ENCODE measurements around the gene CAPN12. TPM values are rescaled to one million over a fixed set of nuclear protein-coding genes. Genes with fewer than 3 reads are reported as not detected.
A peak's percentile ranks its signal among the peaks of the same experiment; 100 is the strongest.

Gene CAPN12
- total and polyA plus RNA-seq, 2 experiments from 2014 or later = 1.3 to 10.9 TPM

DNA sequence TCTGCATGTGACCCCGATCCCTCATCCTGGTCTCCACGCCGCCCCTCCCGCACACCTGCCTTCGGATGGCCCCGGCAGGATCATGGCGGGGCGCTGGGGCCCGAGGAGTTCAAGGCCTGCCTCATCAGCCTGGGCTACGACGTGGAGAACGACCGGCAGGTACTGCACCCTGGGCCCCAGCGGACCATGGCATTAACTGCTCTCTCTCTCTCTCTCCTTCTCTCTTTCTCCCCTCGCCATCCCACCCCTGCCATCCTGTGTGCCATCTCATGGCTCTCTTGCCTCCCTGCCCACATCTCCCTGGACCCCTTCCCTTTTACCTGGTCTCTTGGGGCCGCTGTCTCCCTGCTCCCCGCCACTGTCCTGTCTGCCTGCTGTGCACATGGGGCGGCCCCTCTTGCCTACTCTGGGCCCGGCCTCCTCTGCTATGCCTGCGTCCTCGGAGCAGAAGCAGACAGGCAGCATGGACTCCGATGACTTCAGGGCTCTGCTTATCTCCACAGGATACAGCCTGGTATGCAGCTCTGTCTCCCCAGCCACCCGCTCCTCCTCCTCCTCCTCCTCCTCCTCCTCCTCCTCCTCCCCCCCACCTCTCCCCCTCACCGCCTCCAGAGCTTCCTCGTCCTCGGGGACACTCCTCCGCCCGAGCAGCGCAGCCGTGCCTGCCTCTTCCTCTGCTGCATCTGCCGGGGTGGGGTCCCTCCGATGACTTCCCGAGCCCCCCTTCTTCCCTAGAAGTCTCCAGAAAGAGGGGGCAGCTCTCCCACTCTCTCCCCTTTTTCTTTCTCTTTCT is 16.2 kb downstream of the CAPN12 start:
- H3K4me1 ChIP-seq (ENCODE audit: low read depth) = no peaks in the 10 kb centered on the region
- H3K9me3 ChIP-seq (ENCODE audit: low read depth) = no peaks in the 10 kb centered on the region
- H3K27me3 ChIP-seq = no peaks in the 10 kb centered on the region
- DNase-seq (ENCODE audit: low read depth in 1 of 2, low spot score in 1 of 2) = peak in 1 of 2 donors; percentile 92
- no peak for TF ChIP-seq CTCF (IDR thresholded peaks at IDR 0.05; ENCODE audit: low read depth, low read length)
- peak overlapping the region; percentile 64 for H3K27ac ChIP-seq
- peaks cover 41% of the 10 kb centered on the region for H3K36me3 ChIP-seq
- no peak overlapping the region for H3K4me3 ChIP-seq

- H3K36me3 ChIP-seq = peaks cover 41% of the 10 kb centered on the region
Observed at GRCh38 chr19:38727306-38727867, 16.9 kb downstream of the CAPN12 start.

DNA sequence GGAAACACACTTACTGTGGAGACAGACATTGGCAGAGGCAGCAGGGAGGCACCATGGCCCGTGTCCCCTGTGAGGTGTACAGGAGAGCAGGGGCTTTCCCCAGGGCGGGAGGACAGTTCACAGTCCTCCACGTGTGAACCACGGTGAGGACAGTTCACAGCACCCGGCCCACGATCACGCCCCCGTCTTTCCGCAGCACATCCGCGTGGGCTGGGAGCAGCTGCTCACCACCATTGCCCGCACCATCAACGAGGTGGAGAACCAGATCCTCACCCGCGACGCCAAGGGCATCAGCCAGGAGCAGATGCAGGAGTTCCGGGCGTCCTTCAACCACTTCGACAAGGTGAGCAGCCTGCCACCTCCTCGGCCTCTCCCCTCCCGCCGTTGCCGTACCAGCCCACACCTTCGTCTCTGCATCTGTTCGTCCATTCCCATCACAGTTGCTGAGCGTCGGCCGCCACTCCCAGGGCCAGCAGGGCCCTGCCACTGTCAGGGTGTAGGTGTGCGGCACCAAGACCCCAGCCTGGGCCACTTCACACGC is 17.4 kb downstream of the CAPN12 start:
- H3K27ac ChIP-seq = peak overlapping the region; percentile 51
- no peak overlapping the region for H3K4me3 ChIP-seq
- no peaks in the 10 kb centered on the region for H3K9me3 ChIP-seq (ENCODE audit: low read depth)
- H3K36me3 ChIP-seq = peaks cover 41% of the 10 kb centered on the region
- no peaks in the 10 kb centered on the region for H3K27me3 ChIP-seq
- DNase-seq (ENCODE audit: low read depth in 1 of 2, low spot score in 1 of 2) = no peak
- H3K4me1 ChIP-seq (ENCODE audit: low read depth) = peaks cover 6% of the 10 kb centered on the region
- TF ChIP-seq CTCF (IDR thresholded peaks at IDR 0.05; ENCODE audit: low read depth, low read length) = no peak

More at GRCh38 chr19:38727306-38727867, 16.9 kb downstream of the CAPN12 start:
- H3K27ac ChIP-seq = peak overlapping the region; percentile 39
- no peaks in the 10 kb centered on the region for H3K9me3 ChIP-seq (ENCODE audit: low read depth)
- no peak overlapping the region for H3K4me3 ChIP-seq
- H3K27me3 ChIP-seq = no peaks in the 10 kb centered on the region
- DNase-seq (ENCODE audit: low read depth in 1 of 2, low spot score in 1 of 2) = no peak
- TF ChIP-seq CTCF (IDR thresholded peaks at IDR 0.05; ENCODE audit: low read depth, low read length) = no peak
- H3K4me1 ChIP-seq (ENCODE audit: low read depth) = peaks cover 1% of the 10 kb centered on the region

GRCh38 chr19:38726284-38726673 is 18.0 kb downstream of the CAPN12 start:
- no peaks in the 10 kb centered on the region for H3K27me3 ChIP-seq
- no peak overlapping the region for H3K4me3 ChIP-seq
- TF ChIP-seq CTCF (IDR thresholded peaks at IDR 0.05; ENCODE audit: low read depth, low read length) = no peak
- H3K36me3 ChIP-seq = peaks cover 45% of the 10 kb centered on the region
- peaks cover 11% of the 10 kb centered on the region for H3K4me1 ChIP-seq (ENCODE audit: low read depth)
- no peaks in the 10 kb centered on the region for H3K9me3 ChIP-seq (ENCODE audit: low read depth)
- no peak for DNase-seq (ENCODE audit: low read depth in 1 of 2, low spot score in 1 of 2)
- H3K27ac ChIP-seq = peak overlapping the region; percentile 51

DNA sequence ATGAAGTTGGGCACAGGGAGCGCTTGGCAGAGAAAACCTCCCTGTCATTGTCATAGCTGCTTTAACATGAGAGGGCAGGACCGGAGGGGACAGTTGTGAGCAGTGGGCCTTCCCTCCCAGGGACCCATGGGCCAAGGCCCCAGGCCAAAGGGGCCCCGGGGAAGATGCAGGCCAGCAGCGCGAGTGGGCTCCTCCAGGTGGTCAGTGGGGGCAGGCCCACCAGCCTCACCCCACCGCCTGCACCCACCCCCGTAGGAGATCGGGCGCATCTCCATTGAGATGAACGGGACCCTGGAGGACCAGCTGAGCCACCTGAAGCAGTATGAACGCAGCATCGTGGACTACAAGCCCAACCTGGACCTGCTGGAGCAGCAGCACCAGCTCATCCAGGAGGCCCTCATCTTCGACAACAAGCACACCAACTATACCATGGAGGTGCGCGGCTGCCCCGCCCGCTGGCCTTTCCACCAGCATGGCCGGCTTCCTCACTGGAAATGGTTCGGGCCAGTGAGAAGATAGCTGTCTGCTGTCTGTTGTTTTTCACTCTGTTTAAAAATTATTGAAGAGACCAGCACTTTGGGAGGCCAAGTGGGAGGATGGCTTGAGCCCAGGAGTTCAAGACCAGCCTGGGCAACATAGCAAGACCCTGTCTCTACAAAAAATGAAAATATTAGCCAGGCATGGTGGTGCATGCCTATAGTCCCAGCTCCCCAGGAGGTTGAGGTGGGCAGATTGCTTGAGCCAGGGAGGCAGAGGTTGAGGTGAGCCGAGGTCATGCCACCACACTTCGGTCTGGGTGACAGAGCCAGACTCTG is 18.6 kb downstream of the CAPN12 start:
- peaks cover 45% of the 10 kb centered on the region for H3K36me3 ChIP-seq
- no peak for TF ChIP-seq CTCF (IDR thresholded peaks at IDR 0.05; ENCODE audit: low read depth, low read length)
- peak overlapping the region; percentile 51 for H3K27ac ChIP-seq
- no peaks in the 10 kb centered on the region for H3K27me3 ChIP-seq
- DNase-seq (ENCODE audit: low read depth in 1 of 2, low spot score in 1 of 2) = no peak
- no peaks in the 10 kb centered on the region for H3K9me3 ChIP-seq (ENCODE audit: low read depth)
- H3K4me1 ChIP-seq (ENCODE audit: low read depth) = peaks cover 15% of the 10 kb centered on the region
- no peak overlapping the region for H3K4me3 ChIP-seq
